Panc1 (cell line): Measurements from ENCODE around the gene COL13A1. TPM values are rescaled to one million over a fixed set of nuclear protein-coding genes. Genes with fewer than 3 reads are reported as not detected.

Experiments
- ATAC-seq: fragments of 200-7000 bp; cut with Tn5 transposase; 2 replicates; pipeline ENCODE4 v1.9.1; 2020; ENCODE audit warnings: mild to moderate bottlenecking, moderate library complexity
- BruUV-seq: library from RNA; stranded (reverse); fragments of 400-500 nt; replicated peaks from 2 replicates; lab custom pipeline; 2021; lab: Mats Ljungman, UMichigan
- CTCF ChIA-PET: fragments of 300-600 bp; sonication (Branson Sonifier 250); formaldehyde crosslinking; loops from one replicate; lab custom pipeline; 2022; ENCODE audit warnings: antibody characterized with exemption; lab: Charles Lee
- POLR2A ChIA-PET: fragments of 300-600 bp; sonication (Branson Sonifier 250); formaldehyde crosslinking; loops from one replicate; lab custom pipeline; 2022; ENCODE audit warnings: antibody characterized with exemption; lab: Charles Lee
- DNase-seq: peaks from one replicate; pipeline ENCODE4 v3.0.0-alpha.2; 2010; ENCODE audit warnings: low read depth, low spot score
- H3K27ac ChIP-seq: 2 replicates; pipeline ENCODE4 v1.5.1; 2011; ENCODE audit warnings: mild to moderate bottlenecking, low read length, inconsistent platforms
- H3K27me3 ChIP-seq: fragments of 200-500 bp; sonication (Bioruptor generic); 2 replicates; pipeline ENCODE4 v1.6.0; 2014; ENCODE audit warnings: low read length, inconsistent platforms; ENCODE audit not compliant: control insufficient read depth, insufficient read depth
- H3K36me3 ChIP-seq: fragments of 200-500 bp; sonication (Bioruptor generic); 2 replicates; pipeline ENCODE4 v1.5.1; 2014; ENCODE audit warnings: inconsistent platforms, mild to moderate bottlenecking, low read length, moderate library complexity; ENCODE audit not compliant: control insufficient read depth, insufficient read depth
- H3K4me1 ChIP-seq: 2 replicates; pipeline ENCODE4 v1.5.1; 2011; ENCODE audit warnings: inconsistent platforms, mild to moderate bottlenecking, low read length, moderate library complexity; ENCODE audit not compliant: control insufficient read depth, insufficient read depth
- H3K4me3 ChIP-seq, 2 experiments: 2 replicates each; pipeline ENCODE4 v1.5.1; 2011 to 2012; ENCODE audit warnings: low read depth in 2 of 2, low read length in 2 of 2, mild to moderate bottlenecking in 2 of 2, inconsistent platforms in 1 of 2, moderate library complexity in 1 of 2
- H3K9me3 ChIP-seq: fragments of 200-500 bp; sonication (Bioruptor generic); 2 replicates; pipeline ENCODE4 v1.5.1; 2014; ENCODE audit warnings: low read depth, mild to moderate bottlenecking, inconsistent platforms, low read length, moderate library complexity; ENCODE audit not compliant: control insufficient read depth, insufficient read depth
- CTCF ChIP-seq: fragments of 450-650 bp; IDR thresholded peaks from 2 replicates; pipeline ENCODE4 v1.5.1; 2017; ENCODE audit warnings: mild to moderate bottlenecking
- POLR2AphosphoS5 ChIP-seq: IDR thresholded peaks from 2 replicates; pipeline ENCODE4 v1.6.1; 2012; ENCODE audit warnings: mild to moderate bottlenecking, low read depth, low read length, moderate library complexity
- REST ChIP-seq, 2 experiments: IDR thresholded peaks; 2 replicates each; pipeline ENCODE4 v1.6.1; 2011 to 2012; ENCODE audit warnings: low read depth in 2 of 2, control low read depth in 1 of 2, low read length in 1 of 2, mild to moderate bottlenecking in 1 of 2, moderate library complexity in 1 of 2; ENCODE audit not compliant: insufficient read depth in 1 of 2
- SIN3A ChIP-seq: IDR thresholded peaks from 2 replicates; pipeline ENCODE4 v1.6.1; 2012; ENCODE audit warnings: low read depth, mild to moderate bottlenecking, low read length, moderate library complexity, borderline replicate concordance; ENCODE audit not compliant: insufficient read depth
- TCF7L2 ChIP-seq: IDR thresholded peaks from 2 replicates; pipeline ENCODE4 v1.6.1; 2011; ENCODE audit warnings: mild to moderate bottlenecking, low read depth, low read length, inconsistent platforms
- in situ Hi-C: cut with HindIII; loops from 2 replicates; pipeline ENCODE4 v1.10.0; 2016; ENCODE audit warnings: low sequenced_read_pairs, low pct_unique_long_range_greater_than_20kb
- intact Hi-C: fragments of 100-400 bp; cut with micrococcal nuclease; formaldehyde crosslinking; loops from one replicate; pipeline ENCODE4 v1.10.0; 2022; ENCODE audit not compliant: unreplicated experiment
- total RNA-seq: library from RNA; stranded (reverse); gene quantifications from one replicate; pipeline ENCODE4 v1.2.1, GENCODE V29; 2021; ENCODE audit not compliant: unreplicated experiment

COL13A1 gene
- total RNA-seq, 1 experiment from 2014 or later, result 1.0 TPM

GRCh38 chr10:69976795-69977546 is 175.3 kb downstream of the COL13A1 start:
- in situ Hi-C loops, result no loop called here
- Histone ChIP-seq H3K36me3 (no peaks in the 10 kb centered on the region), H3K4me3 (no peak overlapping the region), H3K27me3 (peaks cover 42% of the 10 kb centered on the region), H3K4me1 (no peaks in the 10 kb centered on the region), H3K27ac (no peak overlapping the region), H3K9me3 (no peaks in the 10 kb centered on the region)
- CTCF ChIA-PET, result no interaction called here
- POLR2A ChIA-PET, result no interaction called here
- TF ChIP-seq SIN3A (no peak), CTCF (no peak), TCF7L2 (no peak), POLR2AphosphoS5 (no peak), REST (IDR thresholded peaks at IDR 0.05; ENCODE audit: insufficient read depth in 1 of 2, low read depth in 2 of 2, low read length in 1 of 2) (no peak)
- no peak for DNase-seq
- intact Hi-C loops, result no loop called here
- no TSS peak for BruUV-seq
- no peak for ATAC-seq

GRCh38 chr10:69979174-69979573 is 177.5 kb downstream of the COL13A1 start:
- no TSS peak for BruUV-seq
- H3K27ac ChIP-seq, result no peak overlapping the region
- CTCF ChIA-PET, result interaction anchor here (0.7 kb wide), 1 partner anchor 117 kb away, joined by 3 read pairs; no protein-coding TSS in a partner anchor
- ATAC-seq (no peak), DNase-seq (no peak)
- peaks cover 31% of the 10 kb centered on the region for H3K27me3 ChIP-seq
- H3K36me3 ChIP-seq, result no peaks in the 10 kb centered on the region
- no peaks in the 10 kb centered on the region for H3K4me1 ChIP-seq
- in situ Hi-C loops (no loop called here), intact Hi-C loops (no loop called here)
- H3K4me3 ChIP-seq, result no peak overlapping the region
- TF ChIP-seq CTCF, result no peak
- TF ChIP-seq SIN3A, result no peak
- TF ChIP-seq REST (IDR thresholded peaks at IDR 0.05; ENCODE audit: insufficient read depth in 1 of 2, low read depth in 2 of 2, low read length in 1 of 2), result 0 out of 4 replicates have a peak, but pooled peaks of 1 of the 2 experiments have one; percentile 19
- no peak for TF ChIP-seq TCF7L2
- TF ChIP-seq POLR2AphosphoS5, result no peak
- H3K9me3 ChIP-seq, result no peaks in the 10 kb centered on the region
- POLR2A ChIA-PET, result no interaction called here
